GM12878 (cell line): ENCODE data around the gene SRP72. TPM values are rescaled to one million over a fixed set of nuclear protein-coding genes. Genes with fewer than 3 reads are reported as not detected.

Experiments
- ATAC-seq: fragments of 200-7000 bp; cut with Tn5 transposase; 3 replicates; pipeline ENCODE4 v1.9.1; 2020; ENCODE audit warnings: mild to moderate bottlenecking, moderate library complexity
- BruUV-seq: library from RNA; stranded (reverse); fragments of 400-500 nt; replicated peaks from 2 replicates; lab custom pipeline; 2021; lab: Mats Ljungman, UMichigan
- CTCF ChIA-PET: fragments of 300-600 bp; sonication (Branson Sonifier 250); formaldehyde crosslinking; extraction: SDS; loops from one replicate; lab custom pipeline; 2021; ENCODE audit warnings: inconsistent platforms; lab: Yijun Ruan, JAX
- POLR2A ChIA-PET: fragments of 350-600 bp; formaldehyde crosslinking; extraction: SDS; loops from one replicate; lab custom pipeline; 2021; ENCODE audit warnings: inconsistent platforms; lab: Charles Lee
- RAD21 ChIA-PET: fragments of 300-600 bp; sonication (Branson Sonifier 250); formaldehyde crosslinking; loops from one replicate; lab custom pipeline; 2023; ENCODE audit warnings: antibody characterized with exemption; ENCODE audit not compliant: unreplicated experiment; lab: Charles Lee
- SMC1A ChIA-PET: fragments of 300-600 bp; sonication (Branson Sonifier 250); formaldehyde crosslinking; loops from one replicate; lab custom pipeline; 2023; ENCODE audit not compliant: unreplicated experiment, uncharacterized antibody; lab: Charles Lee
- DNase-seq: peaks from one replicate; pipeline ENCODE4 v3.0.0-alpha.2; 2011; ENCODE audit warnings: low read depth, low spot score
- FAIRE-seq: peaks from 3 replicates; lab custom pipeline; 2011; peaks lifted over from hg19 to GRCh38; lab: Jason Lieb, UNC
- H2AFZ ChIP-seq: 2 replicates; pipeline ENCODE4 v1.6.0; 2011; ENCODE audit warnings: low read depth, low read length, control low read depth; ENCODE audit not compliant: control insufficient read depth
- H3K27ac ChIP-seq: 2 replicates; pipeline ENCODE4 v1.5.1; 2011; ENCODE audit warnings: control low read depth; ENCODE audit not compliant: control insufficient read depth, insufficient read depth
- H3K27me3 ChIP-seq, 2 experiments: replicated peaks in 1 of 2; 2 replicates each; pipeline versions ENCODE4 v1.6.0 to v1.6.1; 2011; ENCODE audit warnings: low read length in 1 of 2; ENCODE audit not compliant: control insufficient read depth in 2 of 2, insufficient read depth in 2 of 2
- H3K36me3 ChIP-seq, 2 experiments: 2 replicates each; pipeline ENCODE4 v1.5.1; 2011; ENCODE audit warnings: low read length in 1 of 2; ENCODE audit not compliant: control insufficient read depth in 2 of 2, insufficient read depth in 2 of 2
- H3K4me1 ChIP-seq: 2 replicates; pipeline ENCODE4 v1.6.1; 2011; ENCODE audit warnings: mild to moderate bottlenecking, low read length, moderate library complexity, mixed read lengths; ENCODE audit not compliant: control insufficient read depth, insufficient read depth
- H3K4me2 ChIP-seq: 2 replicates; pipeline ENCODE4 v1.6.0; 2011; ENCODE audit warnings: control low read depth; ENCODE audit not compliant: control insufficient read depth, insufficient read depth
- H3K4me3 ChIP-seq: fragments of 200-600 bp; sonication (generic); 2 replicates; pipeline ENCODE4 v1.5.1; 2016
- H3K79me2 ChIP-seq: 2 replicates; pipeline ENCODE4 v1.6.0; 2011; ENCODE audit warnings: low read length; ENCODE audit not compliant: control insufficient read depth, insufficient read depth
- H3K9ac ChIP-seq: 2 replicates; pipeline ENCODE4 v1.8.0; 2011; ENCODE audit warnings: low read length, control low read depth, mixed read lengths; ENCODE audit not compliant: control insufficient read depth, insufficient read depth
- H3K9me3 ChIP-seq: replicated peaks from 3 replicates; pipeline ENCODE4 v1.5.1; 2011; ENCODE audit warnings: mild to moderate bottlenecking, low read length; ENCODE audit not compliant: control insufficient read depth, insufficient read depth
- H4K20me1 ChIP-seq: 2 replicates; pipeline ENCODE4 v1.6.0; 2011; ENCODE audit not compliant: control insufficient read depth, insufficient read depth
- CREB1 ChIP-seq: IDR thresholded peaks from 2 replicates; pipeline ENCODE4 v1.6.1; 2012; ENCODE audit warnings: low read depth, mild to moderate bottlenecking, inconsistent platforms
- ESRRA ChIP-seq: IDR thresholded peaks from 2 replicates; pipeline ENCODE4 v1.6.1; 2012; ENCODE audit warnings: mild to moderate bottlenecking, low read length, improper control_type of control experiment
- ETV6 ChIP-seq, 2 experiments: fragments of 450-650 bp in 1 of 2; IDR thresholded peaks in 1 of 2; conservative IDR thresholded peaks in 1 of 2; 2 replicates each; pipeline ENCODE4 v1.6.1; 2014; ENCODE audit warnings: antibody characterized with exemption in 1 of 2, borderline replicate concordance in 1 of 2, low read depth in 1 of 2, mild to moderate bottlenecking in 1 of 2, moderate library complexity in 1 of 2
- GATAD2B ChIP-seq: fragments of 450-650 bp; conservative IDR thresholded peaks from 2 replicates; pipeline ENCODE4 v1.6.1; 2017; ENCODE audit warnings: low read depth, mild to moderate bottlenecking, moderate library complexity
- KAT2A ChIP-seq: conservative IDR thresholded peaks from 2 replicates; pipeline ENCODE4 v1.6.1; 2011; ENCODE audit warnings: low read depth, low read length; ENCODE audit not compliant: control insufficient read depth
- LARP7 ChIP-seq: fragments of 450-650 bp; IDR thresholded peaks from 2 replicates; pipeline ENCODE4 v1.6.1; 2017; ENCODE audit warnings: mild to moderate bottlenecking
- MYC ChIP-seq: IDR thresholded peaks from 2 replicates; pipeline ENCODE4 v1.6.1; 2011; ENCODE audit warnings: mild to moderate bottlenecking, low read length, moderate library complexity, inconsistent platforms; ENCODE audit not compliant: insufficient read depth, insufficient replicate concordance, insufficient read length, severe bottlenecking
- RBBP5 ChIP-seq: fragments of 200-600 bp; sonication (generic); conservative IDR thresholded peaks from 2 replicates; pipeline ENCODE4 v1.6.1; 2016
- SIN3A ChIP-seq: IDR thresholded peaks from 2 replicates; pipeline ENCODE4 v1.6.1; 2012; ENCODE audit warnings: low read depth, low read length, improper control_type of control experiment
- SMC3 ChIP-seq: IDR thresholded peaks from 2 replicates; pipeline ENCODE4 v1.6.1; 2011; ENCODE audit warnings: low read length, improper control_type of control experiment, borderline replicate concordance
- SP1 ChIP-seq: IDR thresholded peaks from one replicate; pipeline ENCODE4 v1.6.1; 2011; ENCODE audit warnings: low read depth, low read length
- SUPT20H ChIP-seq: IDR thresholded peaks from 2 replicates; pipeline ENCODE4 v1.6.1; 2011; ENCODE audit warnings: low read depth, mild to moderate bottlenecking, low read length, moderate library complexity, borderline replicate concordance; ENCODE audit not compliant: control insufficient read depth
- ZNF217 ChIP-seq: fragments of 450-650 bp; IDR thresholded peaks from 2 replicates; pipeline ENCODE4 v1.6.1; 2017; ENCODE audit warnings: antibody characterized with exemption, mild to moderate bottlenecking
- ZNF384 ChIP-seq: IDR thresholded peaks from 2 replicates; pipeline ENCODE4 v1.6.1; 2012; ENCODE audit warnings: low read depth, mild to moderate bottlenecking, low read length, improper control_type of control experiment, borderline replicate concordance
- WGBS: methylation state at CpG from one replicate; pipeline ENCODE4 v1.1.6; 2016; ENCODE audit warnings: low lambda C conversion rate; ENCODE audit not compliant: insufficient replicate concordance, insufficient coverage; ENCODE audit errors: missing lambda C conversion rate; 5-methylcytosine and 5-hydroxymethylcytosine counted together
- in situ Hi-C: fragments of 300-500 bp; cut with MboI; formaldehyde crosslinking; loops from 9 replicates; pipeline ENCODE4 v1.14.3; 2018; ENCODE audit warnings: mixed read lengths
- intact Hi-C: fragments of 100-400 bp; cut with micrococcal nuclease; formaldehyde crosslinking; loops from one replicate; pipeline ENCODE4 v1.14.2; 2022; ENCODE audit not compliant: unreplicated experiment
- polyA plus RNA-seq, 11 experiments: library from polyadenylated mRNA; depleted of rRNA in 4 of 11; unstranded in 6 of 11; stranded (reverse) in 5 of 11; fragments of >200 nt; fragmentation: Nextera tagmentation in 4 of 11; fragmentation: Illumina TruSeq in 1 of 11; extraction: Ambion mirVana in 4 of 11; extraction: Trizol in 1 of 11; gene quantifications; 1 replicate in 1 of 11; 2 replicates in 10 of 11; pipeline versions ENCODE4 v1.2.1 to v1.2.3, GENCODE V29; 2011 to 2016; ENCODE audit warnings: inconsistent platforms in 2 of 11, missing spikeins in 2 of 11, low read depth in 1 of 11
- total RNA-seq, 4 experiments: library from RNA; depleted of rRNA in 3 of 4; stranded (reverse); fragments of >200 nt in 3 of 4; fragmentation: Illumina TruSeq in 1 of 4; extraction: Trizol in 1 of 4; gene quantifications; 2 replicates each; pipeline versions ENCODE4 v1.2.1 to v1.2.3, GENCODE V29; 2013 to 2021
- TF ChIP-seq, protein P1 (sequence below), 3 experiments: IDR thresholded peaks in 2 of 3; conservative IDR thresholded peaks in 1 of 3; 2 replicates each; pipeline ENCODE4 v1.5.1; 2011; ENCODE audit warnings: low read depth in 3 of 3, low read length in 3 of 3, mild to moderate bottlenecking in 3 of 3, control low read depth in 2 of 3, moderate library complexity in 2 of 3, inconsistent platforms in 1 of 3, mixed read lengths in 1 of 3; ENCODE audit not compliant: control insufficient read depth in 2 of 3, insufficient read depth in 1 of 3; ENCODE audit errors: extremely low read depth in 1 of 3

SRP72 gene
- total and polyA plus RNA-seq, 10 of the 15 experiments (the other 5 are each of a cell fraction or from before 2014, with no cell fraction given): 61.6 to 186 (median 133) TPM

DNA sequence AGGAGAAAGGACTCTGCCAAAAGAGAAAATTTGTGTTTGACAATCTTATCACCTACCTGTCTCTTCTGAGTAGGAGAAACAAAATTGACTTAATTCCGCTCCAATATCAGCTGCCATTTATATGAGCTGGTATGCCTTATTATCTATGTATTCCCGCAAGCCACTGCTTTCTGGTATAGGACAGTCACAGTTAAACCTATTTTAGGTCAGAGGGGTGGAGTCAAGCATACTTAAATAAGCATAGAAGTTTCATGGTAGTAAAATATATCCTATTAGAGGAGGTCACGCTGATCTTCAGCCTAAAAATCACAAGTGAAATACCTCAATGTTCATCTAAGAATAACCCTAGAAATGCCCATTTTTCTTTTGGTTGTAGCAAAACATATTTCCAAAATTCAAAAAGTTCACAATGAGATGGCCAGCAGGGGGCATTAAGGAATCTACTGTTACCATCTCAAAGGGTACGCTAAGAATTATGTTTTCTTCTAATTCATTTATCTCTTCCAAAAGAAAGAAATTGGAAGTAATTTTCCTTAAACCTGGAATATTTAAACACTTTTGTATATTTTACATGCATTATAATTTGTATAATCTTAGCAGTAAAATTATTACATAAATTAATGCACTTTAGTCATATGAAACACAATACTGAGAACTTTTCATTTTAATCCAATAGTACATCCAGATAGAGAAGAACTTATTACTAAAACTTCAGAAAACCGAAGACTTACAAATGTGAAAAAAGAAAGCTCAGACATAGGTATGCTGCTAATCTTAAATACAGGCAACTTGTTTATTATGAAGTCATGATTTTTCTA, 42.5 kb upstream of the SRP72 start (continued):
- TF ChIP-seq, protein P1, sequence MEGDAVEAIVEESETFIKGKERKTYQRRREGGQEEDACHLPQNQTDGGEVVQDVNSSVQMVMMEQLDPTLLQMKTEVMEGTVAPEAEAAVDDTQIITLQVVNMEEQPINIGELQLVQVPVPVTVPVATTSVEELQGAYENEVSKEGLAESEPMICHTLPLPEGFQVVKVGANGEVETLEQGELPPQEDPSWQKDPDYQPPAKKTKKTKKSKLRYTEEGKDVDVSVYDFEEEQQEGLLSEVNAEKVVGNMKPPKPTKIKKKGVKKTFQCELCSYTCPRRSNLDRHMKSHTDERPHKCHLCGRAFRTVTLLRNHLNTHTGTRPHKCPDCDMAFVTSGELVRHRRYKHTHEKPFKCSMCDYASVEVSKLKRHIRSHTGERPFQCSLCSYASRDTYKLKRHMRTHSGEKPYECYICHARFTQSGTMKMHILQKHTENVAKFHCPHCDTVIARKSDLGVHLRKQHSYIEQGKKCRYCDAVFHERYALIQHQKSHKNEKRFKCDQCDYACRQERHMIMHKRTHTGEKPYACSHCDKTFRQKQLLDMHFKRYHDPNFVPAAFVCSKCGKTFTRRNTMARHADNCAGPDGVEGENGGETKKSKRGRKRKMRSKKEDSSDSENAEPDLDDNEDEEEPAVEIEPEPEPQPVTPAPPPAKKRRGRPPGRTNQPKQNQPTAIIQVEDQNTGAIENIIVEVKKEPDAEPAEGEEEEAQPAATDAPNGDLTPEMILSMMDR (IDR thresholded peaks at IDR 0.05 in 2 of 3, conservative IDR thresholded peaks at IDR 0.05 in 1 of 3; ENCODE audit: control insufficient read depth in 2 of 3, extremely low read depth in 1 of 3, insufficient read depth in 1 of 3, low read depth in 3 of 3, low read length in 3 of 3): peak; percentile 53 to 57 (median 55)
- TF ChIP-seq RBBP5 (no peak), CREB1 (no peak), LARP7 (no peak)

DNA sequence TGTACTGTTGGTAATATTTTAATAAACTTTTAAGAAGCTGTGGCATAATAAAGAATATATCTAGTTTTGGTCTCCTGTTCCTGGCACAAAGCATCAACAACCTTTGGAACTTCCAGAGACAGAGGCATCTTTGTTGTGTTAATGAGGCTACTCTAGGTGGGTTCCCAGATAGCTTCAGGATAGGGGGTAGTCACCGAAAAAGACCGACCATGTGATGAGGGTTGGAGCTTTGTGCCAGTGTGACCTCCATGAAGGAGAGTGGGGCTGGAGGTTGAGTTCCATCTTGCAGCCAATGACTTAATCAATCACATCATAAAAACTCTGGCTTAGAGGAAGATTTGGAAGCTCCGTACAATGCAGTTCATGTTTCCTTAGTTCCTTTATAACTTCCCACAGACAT, 41.9 kb upstream of the SRP72 start:
- H3K36me3 ChIP-seq: peaks cover 0 to 3% of the 10 kb centered on the region in 2 experiments; a peak in 1 of 4 replicates
- no peak for FAIRE-seq
- no peak overlapping the region for H3K4me3 ChIP-seq
- intact Hi-C loops: loop anchor here (2.0 to 5.0 kb wide), 2 partner anchors 375 to 412 kb away; no protein-coding TSS in a partner anchor
- H3K9me3 ChIP-seq: no peaks in the 10 kb centered on the region; the same call in 2 of the 3 replicates
- in situ Hi-C loops: no loop called here
- BruUV-seq: no TSS peak
- RAD21 ChIA-PET: interaction anchor here (0.7 to 4.6 kb wide), 9 partner anchors 9 to 411 kb away, joined by 3 to 41 read pairs (median 4); partner anchors contain the start of genes PAICS and PPAT
- no peaks in the 10 kb centered on the region for H4K20me1 ChIP-seq
- CTCF ChIA-PET: interaction anchor here (0.7 to 7.2 kb wide), 17 partner anchors 10 to 411 kb away, joined by 3 to 89 read pairs (median 10); partner anchors contain the start of genes AASDH, PAICS and PPAT
- 5% methylated on average over 3 of the region's 3 CpGs for WGBS
- POLR2A ChIA-PET: interaction anchor here (0.9 to 1.5 kb wide), 3 partner anchors 10 to 38 kb away, joined by 3 to 13 read pairs (median 4); partner anchors contain the start of genes PAICS and PPAT
- H3K4me2 ChIP-seq: peak overlapping the region; percentile 57
- H3K9ac ChIP-seq: no peak overlapping the region
- H2AFZ ChIP-seq: no peak overlapping the region
- SMC1A ChIA-PET: interaction anchor here (0.8 to 4.8 kb wide), 19 partner anchors 9 to 374 kb away, joined by 3 to 48 read pairs (median 3); partner anchors contain the start of genes AASDH, PAICS, PPAT and SRP72
- TF ChIP-seq SIN3A (no peak), ESRRA (no peak), GATAD2B (no peak), ZNF384 (no peak), SP1 (no peak), ETV6 (conservative IDR thresholded peaks at IDR 0.05 in 1 of 2, IDR thresholded peaks at IDR 0.05 in 1 of 2; ENCODE audit: borderline replicate concordance in 1 of 2, low read depth in 1 of 2) (no peak), MYC (no peak), SMC3 (no peak), SUPT20H (no peak), ZNF217 (no peak), KAT2A (no peak)
- peak; percentile 17; the same call in 1 of the 3 replicates for ATAC-seq
- H3K4me1 ChIP-seq: peaks cover 5% of the 10 kb centered on the region
- no peak overlapping the region for H3K27ac ChIP-seq
- H3K27me3 ChIP-seq: no peaks in the 10 kb centered on the region
- H3K79me2 ChIP-seq: peaks cover 96% of the 10 kb centered on the region
- DNase-seq: no peak
